Raji (cell line): Measurements from ENCODE around the gene TRIM14.
A peak's percentile ranks its signal among the peaks of the same experiment; 100 is the strongest.

Experiments used
- POLR2A ChIP-seq: IDR thresholded peaks from 2 replicates; pipeline ENCODE4 v1.6.1; 2011; ENCODE audit warnings: low read depth, low read length, control low read depth; ENCODE audit not compliant: insufficient read depth

Gene TRIM14

GRCh38 chr9:98129451-98129881 is 10.4 kb upstream of the TRIM14 start:
- TF ChIP-seq POLR2A, result no peak

DNA sequence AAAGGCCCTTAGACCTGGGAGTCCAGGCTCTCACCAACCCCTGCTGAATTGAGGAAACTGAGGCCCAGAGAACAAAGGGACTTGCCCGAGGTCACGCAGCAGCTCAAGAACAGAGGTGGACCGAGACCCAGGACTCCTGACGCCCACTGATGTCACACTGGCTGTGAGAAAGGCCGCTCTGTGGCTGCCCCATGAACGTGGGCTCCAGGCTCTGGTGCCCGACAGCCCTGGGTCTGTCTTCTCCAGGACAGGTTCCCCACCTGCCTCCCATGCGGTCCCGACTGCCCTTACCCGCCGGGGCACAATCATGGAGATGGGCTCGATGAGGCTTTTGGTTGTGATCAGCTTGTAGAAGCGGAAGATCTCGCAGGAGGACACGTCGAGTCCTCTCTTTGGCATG is 9.3 kb upstream of the TRIM14 start:
- TF ChIP-seq POLR2A, result no peak

DNA sequence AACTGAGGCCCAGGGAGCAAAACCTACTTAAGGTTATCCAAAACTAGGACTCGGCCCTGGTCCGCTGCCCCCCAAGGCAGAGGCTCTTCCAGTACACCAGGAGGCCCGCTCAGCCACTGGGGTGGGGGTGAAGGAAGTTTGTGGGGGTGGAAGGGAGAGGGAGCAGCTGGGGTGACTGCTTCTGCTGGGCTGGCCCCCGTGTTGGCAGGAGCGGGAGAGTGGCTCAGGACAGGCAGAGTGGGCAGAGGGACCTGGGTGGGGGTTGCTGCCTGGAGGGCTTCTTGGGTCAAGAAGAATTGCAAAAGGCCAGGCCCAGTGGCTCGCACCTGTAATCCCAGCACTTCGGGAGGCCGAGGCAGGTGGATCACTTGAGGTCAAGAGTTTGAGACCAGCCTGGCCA is 8.2 kb upstream of the TRIM14 start:
- TF ChIP-seq POLR2A, result no peak

- no peak for TF ChIP-seq POLR2A
Observed at GRCh38 chr9:98124637-98125426, 5.8 kb upstream of the TRIM14 start.

GRCh38 chr9:98121058-98121457 is 2.0 kb upstream of the TRIM14 start:
- TF ChIP-seq POLR2A, result no peak

- no peak for TF ChIP-seq POLR2A
Observed at GRCh38 chr9:98120476-98120875, 1.5 kb upstream of the TRIM14 start.

GRCh38 chr9:98117984-98118639 is 910 bp downstream of the TRIM14 start:
- TF ChIP-seq POLR2A, result no peak

DNA sequence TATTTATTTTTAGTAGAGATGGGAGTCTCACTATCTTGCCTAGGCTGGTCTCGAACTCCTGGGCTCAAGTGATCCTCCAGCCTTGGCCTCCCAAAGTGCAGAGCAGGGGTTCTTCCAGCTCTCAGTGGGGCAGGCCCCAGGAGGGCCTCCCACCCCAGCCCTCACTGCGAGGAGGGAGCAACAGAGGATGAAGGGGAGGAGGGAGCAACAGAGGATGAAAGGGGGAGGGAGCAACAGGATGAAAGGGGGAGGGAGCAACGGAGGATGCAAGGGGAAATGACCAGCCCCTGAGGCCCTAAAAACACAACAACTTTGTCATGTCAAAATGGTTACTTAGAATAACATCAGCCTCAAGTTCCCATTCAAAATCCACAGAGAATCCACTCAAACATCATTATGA is 10.0 kb downstream of the TRIM14 start:
- TF ChIP-seq POLR2A, result no peak

GRCh38 chr9:98108531-98109031 is 10.4 kb downstream of the TRIM14 start:
- TF ChIP-seq POLR2A, result no peak; the same call in 1 of the 2 replicates

DNA sequence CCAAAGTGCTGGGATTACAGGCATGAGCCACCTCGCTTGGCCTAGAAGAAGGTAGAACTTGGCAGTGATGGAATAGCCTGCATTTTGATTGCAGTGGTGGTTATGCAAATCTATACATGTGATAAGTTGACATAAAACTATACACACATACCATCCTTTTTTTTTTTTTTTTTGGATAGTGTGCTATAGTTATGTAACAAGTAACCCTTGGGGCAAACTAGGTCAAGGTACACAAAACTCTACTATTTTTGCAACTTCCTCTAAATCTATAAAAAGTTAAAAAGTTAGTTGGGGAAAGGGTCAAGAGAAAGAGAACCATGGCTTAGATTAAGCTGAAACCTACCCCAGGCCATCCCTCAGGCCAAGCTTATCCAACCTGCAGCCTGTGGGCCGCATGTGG is 11.1 kb downstream of the TRIM14 start:
- TF ChIP-seq POLR2A, result 0 out of 2 replicates have a peak, but pooled peaks have one; percentile 23

- no peak for TF ChIP-seq POLR2A
Observed at GRCh38 chr9:98105006-98105405, 14.0 kb downstream of the TRIM14 start.

DNA sequence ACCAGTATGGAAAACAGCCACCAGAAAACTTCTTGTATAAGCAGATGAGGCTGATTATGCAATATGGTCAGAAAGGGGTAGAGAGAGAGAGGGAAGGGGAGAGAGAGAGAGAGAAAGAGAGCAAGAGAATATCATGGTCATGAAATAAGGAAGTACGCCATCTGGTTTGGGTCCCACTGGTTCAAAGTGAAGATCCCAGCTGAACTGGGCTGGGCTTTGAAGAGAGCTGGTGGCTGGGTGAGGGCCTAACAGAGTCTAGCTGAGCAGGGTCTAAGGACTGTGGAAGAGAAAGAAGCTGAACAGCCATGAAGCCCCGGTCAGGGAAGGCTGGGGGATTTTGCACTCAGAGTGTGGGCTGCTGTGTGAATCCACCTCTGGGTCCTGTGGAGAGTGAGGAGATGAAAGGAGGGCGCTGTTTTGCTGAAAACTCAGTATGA is 14.6 kb downstream of the TRIM14 start:
- peak; percentile 29; the same call in 1 of the 2 replicates for TF ChIP-seq POLR2A

- TF ChIP-seq POLR2A, result peak; percentile 48; the same call in 1 of the 2 replicates
Observed at GRCh38 chr9:98101868-98102273, 17.2 kb downstream of the TRIM14 start.

DNA sequence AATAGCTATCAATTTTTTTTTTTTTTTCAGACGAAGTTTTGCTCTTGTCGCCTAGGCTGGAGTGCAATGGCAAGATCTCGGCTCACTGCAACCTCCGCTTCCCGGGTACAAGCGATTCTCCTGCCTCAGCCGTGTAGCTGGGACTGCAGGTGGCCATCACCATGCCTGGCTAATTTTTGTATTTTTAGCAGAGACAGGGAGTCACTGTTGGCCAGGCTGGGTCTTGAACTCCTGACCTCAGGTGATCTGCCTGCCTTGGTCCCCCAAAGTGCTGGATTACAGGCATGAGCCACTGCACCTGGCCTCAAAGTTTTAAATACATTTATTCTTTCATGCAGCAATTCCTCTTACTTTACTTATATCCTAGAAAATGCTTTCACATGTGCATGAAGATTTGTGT is 17.6 kb downstream of the TRIM14 start:
- no peak for TF ChIP-seq POLR2A

DNA sequence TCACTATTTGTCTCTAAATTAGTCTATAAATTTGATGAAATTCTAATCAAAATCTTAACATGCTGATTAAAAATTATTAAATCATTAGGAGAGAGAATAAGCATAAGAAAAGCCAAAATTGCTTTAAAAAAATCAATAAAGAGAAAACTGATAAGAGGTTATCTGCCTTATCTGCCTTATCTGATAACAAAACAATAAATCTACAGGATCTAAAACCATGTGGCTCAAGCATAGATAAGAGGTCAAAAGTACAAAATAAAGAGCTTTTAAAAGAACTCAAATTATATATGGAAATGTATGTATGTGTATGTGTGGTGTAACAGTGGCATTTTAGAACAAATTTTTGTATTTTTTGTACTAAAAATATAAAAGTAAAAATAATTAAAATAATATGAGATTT is 18.6 kb downstream of the TRIM14 start:
- TF ChIP-seq POLR2A, result no peak

DNA sequence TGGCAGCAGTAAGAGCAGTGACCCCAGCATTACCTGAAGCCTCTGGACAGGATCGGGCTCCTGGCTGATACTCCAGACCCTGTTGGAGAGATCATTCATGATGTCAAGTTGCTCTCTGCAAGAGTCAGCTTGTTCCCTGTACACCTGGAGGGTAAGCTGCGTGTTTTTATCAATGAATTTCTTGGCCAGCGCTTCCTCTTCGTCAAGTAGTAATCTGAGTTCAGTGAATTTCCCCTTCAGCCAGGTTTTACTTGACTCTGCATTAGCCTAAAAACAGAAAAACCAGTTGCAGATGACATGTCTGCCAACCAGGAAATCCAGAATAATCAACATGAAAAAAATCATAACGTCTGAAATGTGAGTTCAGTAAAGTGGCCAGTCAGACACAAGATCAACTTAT is 19.1 kb downstream of the TRIM14 start:
- no peak for TF ChIP-seq POLR2A
